Measurements from ENCODE around the gene XKR8. TPM values are rescaled to one million over a fixed set of nuclear protein-coding genes. Genes with fewer than 3 reads are reported as not detected.
A peak's percentile ranks its signal among the peaks of the same experiment; 100 is the strongest.

XKR8 gene
- total RNA-seq, 2 experiments from 2014 or later, result 5.2 to 6.6 TPM

DNA sequence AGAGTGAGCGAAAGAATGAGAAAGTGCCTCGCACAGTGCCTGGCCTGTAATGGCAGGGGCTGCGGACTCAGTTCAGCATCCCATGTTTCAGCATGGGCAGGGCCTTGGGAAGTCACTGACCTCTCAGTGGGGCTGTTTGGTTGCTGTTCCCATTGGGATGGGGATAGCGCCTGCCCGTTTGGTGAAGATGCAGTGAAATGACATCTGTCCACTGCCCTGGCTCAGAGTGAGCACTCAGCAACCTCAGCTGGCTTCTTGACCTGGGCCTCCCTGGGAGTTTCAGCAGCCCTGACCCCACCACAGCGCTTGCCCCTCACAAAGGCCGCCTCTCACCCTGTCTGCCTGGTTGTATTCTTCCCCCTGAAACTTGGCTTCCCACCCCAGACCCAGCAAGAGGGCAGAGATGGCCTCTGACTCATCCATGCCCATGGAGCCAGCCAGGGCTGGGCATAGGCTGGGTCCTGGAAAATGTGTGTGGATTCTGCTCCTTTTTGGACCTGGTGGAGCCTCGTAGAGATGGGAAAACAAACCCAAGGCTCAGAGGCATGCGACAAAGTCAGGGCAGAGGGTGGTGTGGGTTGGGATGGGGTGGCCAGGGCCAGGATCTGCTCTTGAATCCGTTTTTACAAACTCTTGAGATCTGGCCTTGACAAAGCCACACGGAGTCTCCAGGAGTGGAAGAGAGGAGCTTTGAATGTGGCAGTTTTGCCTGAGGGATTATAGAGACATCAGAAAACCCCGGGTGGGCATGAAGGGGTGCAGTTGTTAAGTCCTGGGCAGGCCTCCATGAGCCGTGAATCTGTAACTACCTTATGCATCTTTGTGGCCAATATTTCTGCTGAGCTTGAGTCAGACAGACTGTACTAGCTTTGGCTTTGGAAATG is 1.2 kb downstream of the XKR8 start:
- DNase-seq, result no peak
- peak overlapping the region; percentile 77 for H3K4me3 Mint-ChIP-seq
- H3K27me3 Mint-ChIP-seq, result no peaks in the 10 kb centered on the region
- H3K4me1 Mint-ChIP-seq, result peaks cover 21% of the 10 kb centered on the region
- no peak for ATAC-seq
- peak overlapping the region; percentile 21 for H3K27ac Mint-ChIP-seq
- CTCF ChIA-PET, result interaction anchor here (0.6 to 3.7 kb wide), 9 partner anchors 9 to 248 kb away, joined by 3 to 12 read pairs (median 5); partner anchors contain the start of gene PPP1R8
- H3K36me3 Mint-ChIP-seq, result peaks cover 2% of the 10 kb centered on the region
- H3K9me3 Mint-ChIP-seq (ENCODE audit: low read depth), result no peaks in the 10 kb centered on the region

- Mint-ChIP-seq H3K27me3 (no peaks in the 10 kb centered on the region), H3K27ac (no peak overlapping the region), H3K4me1 (peaks cover 21% of the 10 kb centered on the region), H3K36me3 (peaks cover 4% of the 10 kb centered on the region), H3K9me3 (ENCODE audit: low read depth) (no peaks in the 10 kb centered on the region), H3K4me3 (peak overlapping the region; percentile 14)
- DNase-seq (no peak), ATAC-seq (no peak)
- CTCF ChIA-PET, result interaction anchor here (0.6 to 3.7 kb wide), 6 partner anchors 10 to 104 kb away, joined by 3 to 12 read pairs (median 6); no protein-coding TSS in a partner anchor
Observed at GRCh38 chr1:27961646-27962221, 2.0 kb downstream of the XKR8 start.

GRCh38 chr1:27963393-27963792 is 3.6 kb downstream of the XKR8 start:
- DNase-seq (no peak), ATAC-seq (no peak)
- H3K27me3 Mint-ChIP-seq, result no peaks in the 10 kb centered on the region
- H3K4me1 Mint-ChIP-seq, result peaks cover 24% of the 10 kb centered on the region
- H3K9me3 Mint-ChIP-seq (ENCODE audit: low read depth), result no peaks in the 10 kb centered on the region
- H3K4me3 Mint-ChIP-seq, result no peak overlapping the region
- no peak overlapping the region for H3K27ac Mint-ChIP-seq
- peaks cover 9% of the 10 kb centered on the region for H3K36me3 Mint-ChIP-seq
- CTCF ChIA-PET, result interaction anchor here (2.2 kb wide), 1 partner anchor 17 kb away, joined by 9 read pairs; no protein-coding TSS in a partner anchor

GRCh38 chr1:27966402-27967105 is 6.8 kb downstream of the XKR8 start:
- Mint-ChIP-seq H3K9me3 (ENCODE audit: low read depth) (no peaks in the 10 kb centered on the region), H3K27me3 (no peaks in the 10 kb centered on the region), H3K36me3 (peaks cover 14% of the 10 kb centered on the region), H3K27ac (no peak overlapping the region), H3K4me1 (peaks cover 22% of the 10 kb centered on the region), H3K4me3 (no peak overlapping the region)
- DNase-seq, result no peak
- CTCF ChIA-PET, result interaction anchor here (1.2 to 2.8 kb wide), 2 partner anchors 26 to 109 kb away, joined by 4 to 10 read pairs; no protein-coding TSS in a partner anchor
- no peak for ATAC-seq

DNA sequence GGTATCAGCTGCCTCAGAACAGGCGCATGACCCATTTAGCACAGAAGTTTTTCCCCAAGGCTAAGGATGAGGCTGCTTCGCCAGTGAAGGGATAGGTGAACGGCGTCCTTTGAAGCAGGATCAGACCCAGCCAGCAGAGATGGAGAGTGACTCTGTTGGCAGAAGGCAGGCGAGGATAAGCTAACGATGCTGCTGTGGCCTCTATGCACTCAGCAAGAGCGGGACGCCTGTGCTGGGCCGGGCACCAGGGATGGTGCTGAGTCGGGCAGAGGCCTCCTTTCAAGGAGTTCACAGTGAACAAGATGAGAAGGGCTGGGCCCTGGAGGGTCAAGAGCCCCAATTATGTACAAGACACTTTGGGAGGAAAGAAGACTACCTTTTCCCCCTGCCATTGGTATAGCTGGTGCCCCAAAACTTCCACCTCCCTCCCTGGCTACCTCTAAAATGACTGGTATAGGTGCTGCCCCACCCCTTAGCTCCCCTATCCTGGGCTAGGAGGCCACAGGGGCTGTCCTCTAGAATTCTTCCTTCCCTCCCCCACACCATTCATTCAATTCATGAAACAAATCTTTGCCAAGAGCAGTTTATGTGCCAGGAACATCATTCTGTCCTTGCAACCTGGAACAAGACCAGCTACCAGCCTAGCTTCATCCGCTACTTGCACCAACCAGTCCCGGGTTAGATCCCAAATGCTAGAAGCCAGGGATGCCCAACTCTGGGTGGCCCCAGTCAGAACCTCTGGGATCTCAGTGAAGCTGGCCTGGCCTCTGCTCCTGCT is 7.5 kb downstream of the XKR8 start:
- ATAC-seq (no peak), DNase-seq (no peak)
- CTCF ChIA-PET, result interaction anchor here (1.0 to 2.8 kb wide), 3 partner anchors 12 to 27 kb away, joined by 3 to 10 read pairs (median 3); no protein-coding TSS in a partner anchor
- Mint-ChIP-seq H3K4me3 (no peak overlapping the region), H3K9me3 (ENCODE audit: low read depth) (no peaks in the 10 kb centered on the region), H3K36me3 (peaks cover 14% of the 10 kb centered on the region), H3K27ac (no peak overlapping the region), H3K27me3 (no peaks in the 10 kb centered on the region), H3K4me1 (peaks cover 22% of the 10 kb centered on the region)

GRCh38 chr1:27967884-27968466 is 8.2 kb downstream of the XKR8 start:
- Mint-ChIP-seq H3K4me1 (peaks cover 22% of the 10 kb centered on the region), H3K27ac (peak overlapping the region; percentile 53), H3K4me3 (no peak overlapping the region), H3K36me3 (peaks cover 13% of the 10 kb centered on the region), H3K27me3 (no peaks in the 10 kb centered on the region), H3K9me3 (ENCODE audit: low read depth) (no peaks in the 10 kb centered on the region)
- ATAC-seq (no peak), DNase-seq (no peak)
- CTCF ChIA-PET, result interaction anchor here (0.6 to 2.8 kb wide), 4 partner anchors 12 to 79 kb away, joined by 3 to 10 read pairs (median 4); no protein-coding TSS in a partner anchor

DNA sequence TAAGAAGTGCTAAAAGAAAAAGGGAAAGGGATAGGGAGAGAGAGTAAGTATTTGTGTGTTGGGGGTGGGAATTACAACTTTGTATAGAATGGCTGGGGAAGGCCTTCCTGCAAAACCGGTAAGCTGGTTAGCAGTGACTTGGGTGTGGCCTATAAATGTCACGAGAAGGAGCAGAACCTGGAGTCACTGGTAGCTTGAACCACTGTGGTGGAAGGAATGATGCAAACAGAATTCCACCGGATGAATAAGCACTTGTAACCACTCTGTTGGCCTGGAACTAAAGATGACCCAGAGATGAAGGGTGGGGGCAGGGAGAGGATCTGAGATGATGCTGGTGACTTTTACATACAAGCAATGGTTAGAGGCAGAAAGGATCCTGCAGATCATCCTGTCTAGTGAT is 8.9 kb downstream of the XKR8 start:
- CTCF ChIA-PET, result interaction anchor here (1.1 to 2.8 kb wide), 2 partner anchors 11 to 28 kb away, joined by 3 to 10 read pairs; no protein-coding TSS in a partner anchor

GRCh38 chr1:27970401-27970800 is 10.6 kb downstream of the XKR8 start:
- H3K27me3 Mint-ChIP-seq, result no peaks in the 10 kb centered on the region
- CTCF ChIA-PET, result interaction anchor here (0.6 to 2.2 kb wide), 2 partner anchors 37 to 113 kb away, joined by 3 to 6 read pairs; no protein-coding TSS in a partner anchor
- H3K27ac Mint-ChIP-seq, result no peak overlapping the region
- peaks cover 13% of the 10 kb centered on the region for H3K36me3 Mint-ChIP-seq
- ATAC-seq, result no peak
- no peak overlapping the region for H3K4me3 Mint-ChIP-seq
- H3K4me1 Mint-ChIP-seq, result peaks cover 14% of the 10 kb centered on the region
- no peaks in the 10 kb centered on the region for H3K9me3 Mint-ChIP-seq (ENCODE audit: low read depth)
- DNase-seq, result no peak

More for the DNA sequence above, 8.9 kb downstream of the XKR8 start:
- DNase-seq (no peak), ATAC-seq (no peak)
- peaks cover 17% of the 10 kb centered on the region for H3K4me1 Mint-ChIP-seq
- no peaks in the 10 kb centered on the region for H3K27me3 Mint-ChIP-seq
- H3K4me3 Mint-ChIP-seq, result no peak overlapping the region
- H3K9me3 Mint-ChIP-seq (ENCODE audit: low read depth), result no peaks in the 10 kb centered on the region
- H3K36me3 Mint-ChIP-seq, result peaks cover 13% of the 10 kb centered on the region
- peak overlapping the region; percentile 53 for H3K27ac Mint-ChIP-seq

GRCh38 chr1:27971674-27972073 is 11.9 kb downstream of the XKR8 start:
- no peak overlapping the region for H3K27ac Mint-ChIP-seq
- CTCF ChIA-PET, result interaction anchor here (0.6 to 2.2 kb wide), 4 partner anchors 13 to 817 kb away, joined by 3 to 6 read pairs (median 4); partner anchors contain the start of gene SLC9A1
- no peaks in the 10 kb centered on the region for H3K9me3 Mint-ChIP-seq (ENCODE audit: low read depth)
- no peak for DNase-seq
- H3K36me3 Mint-ChIP-seq, result peaks cover 13% of the 10 kb centered on the region
- no peak for ATAC-seq
- H3K4me1 Mint-ChIP-seq, result peaks cover 14% of the 10 kb centered on the region
- no peaks in the 10 kb centered on the region for H3K27me3 Mint-ChIP-seq
- no peak overlapping the region for H3K4me3 Mint-ChIP-seq

DNA sequence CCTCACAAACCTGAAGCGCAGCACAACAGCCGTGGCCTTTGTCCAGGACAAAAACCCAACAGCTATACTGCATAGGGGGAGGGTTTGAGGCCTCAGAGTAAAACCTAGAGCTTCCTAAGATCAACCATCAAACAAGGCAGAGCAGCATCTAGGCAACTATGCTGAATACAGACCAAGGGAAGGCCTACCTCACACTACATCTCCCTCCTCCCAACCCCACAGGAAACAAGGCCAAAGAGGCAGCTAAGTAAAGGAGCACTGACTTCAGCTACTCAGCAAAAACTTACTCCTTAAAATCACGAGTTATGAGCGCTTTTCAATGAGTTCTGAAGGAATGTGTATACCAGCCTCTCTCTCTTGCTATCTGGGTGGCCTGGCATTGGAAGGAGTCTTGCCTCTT is 12.4 kb downstream of the XKR8 start:
- DNase-seq (no peak), ATAC-seq (no peak)
- Mint-ChIP-seq H3K27me3 (no peaks in the 10 kb centered on the region), H3K27ac (no peak overlapping the region), H3K36me3 (peaks cover 15% of the 10 kb centered on the region), H3K4me1 (peaks cover 14% of the 10 kb centered on the region), H3K4me3 (no peak overlapping the region), H3K9me3 (ENCODE audit: low read depth) (no peaks in the 10 kb centered on the region)
- CTCF ChIA-PET, result interaction anchor here (0.6 to 2.2 kb wide), 4 partner anchors 13 to 817 kb away, joined by 3 to 6 read pairs (median 4); partner anchors contain the start of gene SLC9A1

GRCh38 chr1:27973771-27974416 is 14.1 kb downstream of the XKR8 start:
- Mint-ChIP-seq H3K9me3 (ENCODE audit: low read depth) (no peaks in the 10 kb centered on the region), H3K27me3 (no peaks in the 10 kb centered on the region), H3K4me1 (peaks cover 7% of the 10 kb centered on the region), H3K27ac (peak overlapping the region; percentile 1), H3K4me3 (no peak overlapping the region), H3K36me3 (peaks cover 10% of the 10 kb centered on the region)
- ATAC-seq, result no peak
- DNase-seq, result no peak
- CTCF ChIA-PET, result interaction anchor here (1.3 to 2.5 kb wide), 2 partner anchors 15 to 116 kb away, joined by 3 to 9 read pairs; partner anchors contain the start of gene XKR8

All from activated CD8-positive, alpha-beta memory T cell treated with anti-CD3 and anti-CD28 coated beads, Interleukin-2, amount 10 ng/mL, durations not matched to agents 7 days and 5 days (primary cell).